SU-DHL-6 (cell line): ENCODE data around the gene HARBI1.

Experiments
- CTCF ChIP-seq: fragments of 200-600 bp; sonication (generic); IDR thresholded peaks from one replicate; pipeline ENCODE4 v1.5.1; 2017; ENCODE audit warnings: antibody characterized with exemption, mild to moderate bottlenecking, low read length, moderate library complexity; ENCODE audit not compliant: insufficient read depth, poor library complexity, severe bottlenecking
- EZH2phosphoT487 ChIP-seq: fragments of 200-600 bp; sonication (generic), shearing (Covaris generic); conservative IDR thresholded peaks from 2 replicates; pipeline ENCODE4 v1.6.1; 2018; ENCODE audit warnings: mild to moderate bottlenecking, antibody characterized with exemption, low read length, moderate library complexity, mixed read lengths

- no peak for TF ChIP-seq EZH2phosphoT487
- no peak for TF ChIP-seq CTCF
Measured at GRCh38 chr11:46574656-46575055, 42.4 kb downstream of the HARBI1 start.
